ENCODE measurements around the gene TRERF1.

The TRERF1 gene

GRCh38 chr6:42254505-42254904 is 197.2 kb downstream of the TRERF1 start:
- DNase-seq (ENCODE audit: low read depth, low spot score): no peak

- peak; percentile 60 for DNase-seq (ENCODE audit: low read depth, low spot score)
Observed at GRCh38 chr6:42251911-42252637, 199.7 kb downstream of the TRERF1 start.

GRCh38 chr6:42251500-42251899 is 200.2 kb downstream of the TRERF1 start:
- peak; percentile 25 for DNase-seq (ENCODE audit: low read depth, low spot score)

DNA sequence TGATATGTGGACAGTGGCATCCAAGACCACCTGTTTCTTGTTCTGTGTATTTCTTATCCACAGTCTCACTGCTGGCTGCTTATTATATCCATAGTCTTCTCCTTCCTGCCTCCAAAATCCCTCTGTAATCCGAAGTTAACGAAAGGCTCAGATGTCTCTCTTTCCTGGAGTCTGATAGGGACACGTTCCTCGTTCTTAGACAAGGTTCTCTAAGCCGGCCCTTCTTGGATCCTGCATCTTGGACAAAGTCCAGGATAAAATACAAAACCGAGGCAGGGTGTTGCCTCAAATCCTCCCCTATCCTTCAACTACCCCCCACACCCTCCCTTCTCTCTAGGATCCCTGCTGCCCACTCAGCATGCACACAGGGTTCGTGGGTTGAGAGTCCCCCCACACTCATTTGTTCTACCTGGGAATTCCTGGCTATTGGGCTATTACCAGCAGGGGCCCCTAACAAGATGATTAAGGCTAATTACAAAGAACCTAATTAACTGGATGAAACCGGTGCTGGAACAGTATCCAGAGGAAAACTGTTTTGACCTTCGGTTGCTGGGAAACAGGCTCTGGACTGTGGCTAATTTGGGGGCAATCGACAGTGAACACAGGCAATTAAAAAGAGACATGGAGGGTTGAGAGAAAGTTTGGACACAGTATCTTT is 201.3 kb downstream of the TRERF1 start:
- DNase-seq (ENCODE audit: low read depth, low spot score): no peak

GRCh38 chr6:42249279-42249678 is 202.4 kb downstream of the TRERF1 start:
- DNase-seq (ENCODE audit: low read depth, low spot score): no peak

- peak; percentile 77 for DNase-seq (ENCODE audit: low read depth, low spot score)
Observed at GRCh38 chr6:42243046-42243445, 208.7 kb downstream of the TRERF1 start.

DNA sequence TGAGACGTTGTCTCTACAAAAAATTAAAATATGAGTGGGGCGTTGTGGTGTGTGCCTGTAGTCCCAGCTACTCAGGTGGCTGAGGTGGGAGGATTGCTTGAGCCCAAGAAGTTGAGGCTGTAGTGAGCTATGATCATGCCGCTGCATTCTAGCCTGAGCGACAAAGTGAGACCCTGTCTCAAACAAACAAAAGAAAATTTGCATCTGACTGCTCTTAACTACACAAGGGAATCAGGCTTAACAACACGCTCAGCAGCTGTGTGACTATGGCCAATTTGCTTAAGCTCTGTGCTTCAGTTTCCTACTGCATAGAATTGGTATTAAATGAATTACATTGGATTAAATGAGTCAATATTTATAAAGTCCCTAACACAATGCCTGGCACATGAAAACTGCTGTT is 209.8 kb downstream of the TRERF1 start:
- no peak for DNase-seq (ENCODE audit: low read depth, low spot score)

DNA sequence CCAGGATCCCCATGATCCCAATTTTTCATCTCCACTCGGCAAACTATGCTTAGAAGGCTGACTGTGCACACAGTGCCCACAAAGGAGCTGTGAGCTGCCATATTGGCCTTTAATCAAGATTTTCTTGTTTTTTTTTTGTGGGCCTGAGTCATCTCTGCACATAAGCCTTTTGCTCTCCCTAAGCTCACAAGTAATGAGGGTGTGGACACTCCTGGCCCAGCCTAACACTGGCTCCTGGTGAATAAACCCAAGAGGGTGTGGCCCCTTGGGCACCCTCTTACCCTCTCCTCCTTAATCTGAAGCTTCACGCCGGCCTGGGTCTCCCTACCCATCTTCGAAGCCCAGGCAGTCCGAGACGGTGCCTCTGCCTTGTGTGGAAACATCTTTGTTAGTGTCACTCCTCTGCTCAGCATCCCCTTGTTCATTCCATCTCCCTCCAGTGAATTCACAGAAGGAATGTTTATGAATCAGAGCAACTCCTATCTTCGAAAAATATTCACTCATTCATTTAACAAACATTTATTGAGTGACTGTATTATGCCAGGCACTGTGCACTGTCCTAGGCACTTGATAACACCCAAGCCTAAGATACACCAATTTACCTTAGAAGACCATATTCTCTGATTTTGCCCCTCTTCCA is 211.9 kb downstream of the TRERF1 start:
- DNase-seq (ENCODE audit: low read depth, low spot score): peak; percentile 55

DNA sequence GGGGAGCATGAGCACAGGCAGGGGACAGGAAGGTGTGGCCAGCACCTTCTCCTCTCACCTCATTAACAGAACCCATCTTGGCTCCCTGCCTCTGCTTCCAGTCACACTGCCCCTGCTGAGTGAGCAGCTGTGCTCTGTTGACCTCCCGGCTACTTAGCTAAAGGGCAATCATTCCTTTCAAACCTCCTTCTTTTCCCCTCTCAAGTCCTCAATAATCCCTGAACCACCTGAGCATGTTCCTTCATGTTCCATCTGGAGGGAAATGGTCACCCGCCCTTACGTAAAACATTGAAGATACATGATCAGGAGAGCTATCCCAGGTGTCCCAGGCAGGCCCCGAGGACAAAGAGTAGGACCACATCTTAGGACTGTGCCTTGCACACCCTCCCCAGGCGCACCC is 212.4 kb downstream of the TRERF1 start:
- no peak for DNase-seq (ENCODE audit: low read depth, low spot score)

DNA sequence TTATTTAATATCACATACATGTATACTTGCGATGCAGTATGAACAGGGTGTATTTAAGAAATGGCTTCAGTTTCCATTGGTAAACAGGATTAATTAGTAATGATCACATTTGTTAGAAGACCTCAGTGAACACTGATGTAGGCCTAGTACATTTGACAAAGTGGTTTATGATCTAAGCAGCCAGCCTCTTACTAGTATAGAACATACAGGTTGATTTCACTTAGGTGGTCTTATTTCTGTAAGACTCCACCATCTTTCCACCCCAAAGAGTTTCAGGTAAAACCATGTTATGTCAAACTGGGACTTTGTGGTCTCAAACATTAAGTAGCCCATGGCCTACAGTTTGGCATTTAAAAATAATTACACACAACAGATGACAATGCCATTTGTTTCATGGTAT is 213.9 kb downstream of the TRERF1 start:
- DNase-seq (ENCODE audit: low read depth, low spot score): no peak

DNA sequence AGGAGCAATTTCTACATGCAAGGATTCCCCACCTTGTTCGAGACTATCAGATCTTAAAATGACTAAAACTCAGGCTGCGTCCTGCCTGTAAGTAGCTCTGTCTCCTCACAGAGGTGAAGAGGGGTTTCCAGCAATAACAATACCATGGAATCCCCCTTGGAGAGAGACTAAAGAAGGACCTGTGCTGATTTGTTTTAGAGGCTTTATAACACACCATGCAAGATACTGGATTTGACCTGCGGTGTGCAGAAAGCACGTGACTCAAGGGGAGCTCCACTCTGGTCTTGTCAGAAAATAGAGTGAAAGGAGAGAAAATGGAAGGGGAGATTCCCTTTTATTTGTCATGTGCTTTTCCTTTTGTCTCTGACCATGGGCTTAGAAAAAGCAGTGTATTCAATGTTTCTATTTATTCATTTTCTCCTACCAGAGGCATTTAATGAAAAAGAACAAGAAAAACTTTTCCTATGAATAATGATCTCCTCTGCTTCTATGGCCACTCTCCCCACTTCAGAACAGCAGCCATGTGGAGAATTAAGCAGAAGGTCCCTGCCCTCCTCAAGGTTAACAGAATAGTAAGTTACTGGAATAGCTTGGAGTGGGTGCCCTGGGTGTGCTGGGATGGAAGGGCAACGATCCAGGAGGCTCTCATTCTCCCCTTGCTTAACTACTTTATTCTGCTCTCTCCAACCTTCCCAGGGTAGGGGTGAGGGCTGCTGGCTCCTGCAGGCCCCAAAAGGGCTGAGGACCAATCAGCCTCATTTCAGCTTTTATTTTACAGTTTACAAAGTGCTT is 214.8 kb downstream of the TRERF1 start:
- DNase-seq (ENCODE audit: low read depth, low spot score): no peak

- no peak for DNase-seq (ENCODE audit: low read depth, low spot score)
Observed at GRCh38 chr6:42236030-42236429, 215.7 kb downstream of the TRERF1 start.

DNA sequence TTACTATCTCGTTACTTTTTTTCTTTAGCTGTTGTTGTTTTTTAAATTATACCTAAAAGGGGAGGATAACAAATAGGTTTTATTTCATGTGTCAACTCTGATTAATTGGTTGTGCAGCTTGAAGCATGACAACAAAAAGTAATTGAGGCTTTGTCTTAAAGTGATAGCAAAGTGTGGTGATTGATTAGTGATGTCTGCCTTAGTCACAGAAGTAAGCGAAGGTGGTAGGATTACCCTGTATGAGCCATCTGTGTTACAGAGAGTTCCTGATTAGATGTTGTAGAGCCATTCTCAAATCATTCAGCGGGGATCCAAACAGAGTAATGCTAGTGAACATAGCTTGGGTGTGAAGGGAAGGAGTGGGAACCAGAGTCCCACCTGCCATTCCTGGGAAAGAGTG is 219.7 kb downstream of the TRERF1 start:
- no peak for DNase-seq (ENCODE audit: low read depth, low spot score)

- peak; percentile 33 for DNase-seq (ENCODE audit: low read depth, low spot score)
Observed at GRCh38 chr6:42230345-42231321, 221.1 kb downstream of the TRERF1 start.

DNA sequence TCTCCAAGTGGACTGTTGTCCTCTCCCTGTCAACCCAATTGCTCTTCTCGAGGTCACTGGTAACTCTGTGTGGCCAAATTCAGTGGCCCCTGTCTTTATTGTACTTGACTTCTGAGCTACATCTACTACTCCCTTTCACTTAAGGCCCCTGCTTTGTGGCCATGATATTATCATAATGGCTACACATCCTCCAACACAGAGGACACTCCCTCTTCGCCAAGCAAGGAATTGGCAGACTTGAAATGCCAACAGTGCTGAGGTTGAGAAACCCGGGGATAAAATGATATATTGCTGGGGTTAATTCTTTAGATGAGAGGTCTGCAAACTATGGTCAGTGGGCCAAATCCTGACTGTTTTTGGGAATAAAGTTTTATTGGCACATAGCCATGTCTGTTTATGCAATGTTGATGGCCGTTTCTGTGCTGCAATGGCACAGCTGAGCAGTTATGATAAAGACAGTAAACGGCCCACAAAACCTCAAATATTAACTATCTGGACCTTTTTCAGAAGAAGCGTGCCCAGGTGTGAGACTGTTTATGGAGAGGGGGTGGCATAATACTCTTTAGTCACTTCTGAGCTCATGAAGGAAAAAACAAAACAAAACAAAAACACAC is 222.1 kb downstream of the TRERF1 start:
- DNase-seq (ENCODE audit: low read depth, low spot score): no peak

DNA sequence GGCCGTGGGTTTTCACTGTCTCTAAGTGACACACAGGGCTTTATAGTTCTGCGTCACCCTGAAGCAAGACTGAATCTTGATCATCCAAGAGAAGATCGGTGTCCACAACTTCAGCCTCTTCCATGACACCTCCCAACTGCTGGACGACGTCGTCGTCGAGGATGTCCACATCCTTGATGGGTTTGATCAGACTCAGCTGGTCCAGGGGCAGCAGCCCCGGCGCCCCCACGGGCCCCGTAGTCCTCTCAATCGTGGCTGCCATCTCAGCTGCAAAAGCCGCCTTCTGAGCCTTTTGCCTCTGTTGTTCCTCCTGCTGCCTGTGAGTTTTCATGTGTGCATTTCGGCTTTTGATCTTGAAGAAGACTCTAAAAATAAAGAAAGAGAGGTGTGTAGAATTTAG is 223.4 kb downstream of the TRERF1 start:
- DNase-seq (ENCODE audit: low read depth, low spot score): no peak

DNA sequence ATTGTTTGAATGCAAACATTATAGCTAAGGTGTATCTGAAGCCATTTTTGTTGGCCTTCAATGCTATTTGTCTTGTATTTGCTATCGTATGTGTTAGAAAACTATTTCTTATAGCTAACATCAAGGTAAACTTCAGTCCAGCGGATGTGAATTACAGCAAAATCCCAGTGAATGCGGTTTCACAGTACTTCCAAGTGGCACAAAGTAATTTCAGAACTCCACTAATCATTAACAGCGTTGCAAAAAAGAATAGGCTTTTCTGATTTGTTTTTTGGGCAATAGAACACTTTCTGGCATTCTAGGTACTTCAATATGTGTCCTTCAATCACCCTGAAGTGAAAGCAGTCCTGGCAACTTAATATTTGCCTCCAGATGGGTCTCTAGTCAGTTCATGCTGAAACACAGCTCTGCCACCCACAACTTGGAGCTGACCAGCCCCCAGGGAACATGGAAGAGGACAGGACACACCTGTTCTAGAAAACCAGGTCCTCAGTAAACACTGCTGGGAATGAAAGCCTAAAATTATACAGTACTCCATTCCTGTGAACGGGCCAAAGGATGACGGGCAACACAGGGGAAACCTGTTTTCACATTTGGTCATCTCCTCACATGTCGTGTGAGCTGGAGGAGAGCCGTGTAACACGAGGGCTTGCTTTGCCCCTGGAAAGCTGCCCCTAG is 224.4 kb downstream of the TRERF1 start:
- no peak for DNase-seq (ENCODE audit: low read depth, low spot score)

GRCh38 chr6:42226645-42227143 is 225.0 kb downstream of the TRERF1 start:
- DNase-seq (ENCODE audit: low read depth, low spot score): peak; percentile 46

GRCh38 chr6:42226161-42226611 is 225.5 kb downstream of the TRERF1 start:
- peak; percentile 51 for DNase-seq (ENCODE audit: low read depth, low spot score)

DNA sequence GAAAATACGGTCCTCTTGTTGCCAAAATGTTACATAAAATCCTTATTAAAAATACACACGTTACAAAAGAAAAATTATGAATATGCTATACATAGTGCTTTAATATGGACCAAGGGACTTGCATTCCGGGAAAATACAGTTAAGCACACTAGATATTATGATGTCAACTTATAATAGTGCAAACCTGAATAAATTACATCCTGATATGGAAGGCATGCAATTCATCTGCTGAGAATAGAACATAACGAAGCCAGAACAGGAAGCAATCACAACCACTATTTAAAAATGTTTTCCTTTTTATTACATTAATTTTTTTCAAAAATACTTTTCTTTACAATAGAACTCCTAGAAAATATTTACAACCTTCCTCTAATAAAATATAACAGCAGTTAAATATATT is 226.3 kb downstream of the TRERF1 start:
- no peak for DNase-seq (ENCODE audit: low read depth, low spot score)
